ENCODE measurements around the gene TSHZ3.

The TSHZ3 gene

DNA sequence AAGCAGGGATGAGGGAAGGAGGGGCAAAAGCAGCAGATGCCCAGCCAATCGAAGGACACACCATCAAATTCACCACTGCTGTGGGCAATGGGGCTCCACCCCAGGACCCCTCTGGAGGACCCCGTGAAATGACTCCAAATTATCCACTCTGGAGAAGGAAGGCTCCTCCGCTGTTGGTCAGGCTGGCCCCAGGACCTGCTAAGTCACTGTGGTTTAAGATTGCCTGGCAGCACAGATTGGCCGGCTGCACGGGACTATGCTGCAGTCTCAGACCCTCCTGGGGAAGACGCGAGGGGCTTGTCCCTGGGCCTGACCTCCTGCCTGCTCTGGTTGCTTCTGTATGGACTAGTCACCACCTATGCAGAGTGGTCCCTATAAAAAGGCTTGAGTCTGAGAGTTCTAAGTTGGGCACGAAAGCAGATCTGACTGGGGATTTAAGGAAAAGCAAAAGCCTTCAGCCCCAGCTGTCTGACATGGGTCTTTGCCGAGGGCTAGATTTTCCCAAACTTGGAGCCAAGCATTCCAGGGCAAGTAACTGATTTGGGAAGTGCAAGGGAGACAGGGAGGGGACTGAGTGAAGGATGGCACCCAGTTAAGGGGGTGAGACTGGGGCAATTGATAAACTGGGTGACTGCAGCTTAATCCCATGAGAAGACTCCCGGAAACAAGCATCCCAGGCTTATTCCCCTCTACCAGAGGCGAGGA is 91.7 kb downstream of the TSHZ3 start:
- TF ChIP-seq, protein P1, sequence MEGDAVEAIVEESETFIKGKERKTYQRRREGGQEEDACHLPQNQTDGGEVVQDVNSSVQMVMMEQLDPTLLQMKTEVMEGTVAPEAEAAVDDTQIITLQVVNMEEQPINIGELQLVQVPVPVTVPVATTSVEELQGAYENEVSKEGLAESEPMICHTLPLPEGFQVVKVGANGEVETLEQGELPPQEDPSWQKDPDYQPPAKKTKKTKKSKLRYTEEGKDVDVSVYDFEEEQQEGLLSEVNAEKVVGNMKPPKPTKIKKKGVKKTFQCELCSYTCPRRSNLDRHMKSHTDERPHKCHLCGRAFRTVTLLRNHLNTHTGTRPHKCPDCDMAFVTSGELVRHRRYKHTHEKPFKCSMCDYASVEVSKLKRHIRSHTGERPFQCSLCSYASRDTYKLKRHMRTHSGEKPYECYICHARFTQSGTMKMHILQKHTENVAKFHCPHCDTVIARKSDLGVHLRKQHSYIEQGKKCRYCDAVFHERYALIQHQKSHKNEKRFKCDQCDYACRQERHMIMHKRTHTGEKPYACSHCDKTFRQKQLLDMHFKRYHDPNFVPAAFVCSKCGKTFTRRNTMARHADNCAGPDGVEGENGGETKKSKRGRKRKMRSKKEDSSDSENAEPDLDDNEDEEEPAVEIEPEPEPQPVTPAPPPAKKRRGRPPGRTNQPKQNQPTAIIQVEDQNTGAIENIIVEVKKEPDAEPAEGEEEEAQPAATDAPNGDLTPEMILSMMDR (IDR thresholded peaks at IDR 0.05): no peak
- TF ChIP-seq ZFX (IDR thresholded peaks at IDR 0.05; ENCODE audit: borderline replicate concordance): no peak
- H3K27ac ChIP-seq: no peak overlapping the region

DNA sequence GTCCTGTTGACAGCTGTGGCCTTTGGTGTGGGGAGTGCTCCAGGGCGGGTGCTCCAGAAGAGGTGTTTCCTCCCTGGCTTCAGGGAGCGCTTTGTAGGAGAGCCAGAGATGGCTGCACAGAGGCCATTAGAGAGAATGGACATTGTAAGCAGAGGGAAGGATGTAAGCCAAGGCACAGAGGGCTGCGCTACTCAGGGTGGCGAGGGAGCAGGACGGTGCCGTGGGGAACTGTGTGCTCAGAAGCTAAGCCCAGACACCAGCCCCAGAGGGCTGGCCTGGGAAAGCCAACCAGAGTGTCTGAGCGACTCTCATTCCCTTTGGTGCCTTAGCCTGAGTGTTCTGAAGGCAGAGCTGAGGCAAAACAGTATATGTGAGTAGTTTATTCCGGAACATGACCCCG is 92.2 kb downstream of the TSHZ3 start:
- H3K27ac ChIP-seq: no peak overlapping the region
- TF ChIP-seq ZFX (IDR thresholded peaks at IDR 0.05; ENCODE audit: borderline replicate concordance): no peak

- TF ChIP-seq, protein P1 (IDR thresholded peaks at IDR 0.05): no peak
- no peak for TF ChIP-seq ZFX (IDR thresholded peaks at IDR 0.05; ENCODE audit: borderline replicate concordance)
Observed at GRCh38 chr19:31256593-31256960, 92.7 kb downstream of the TSHZ3 start.

GRCh38 chr19:31255831-31256592 is 93.2 kb downstream of the TSHZ3 start:
- TF ChIP-seq, protein P1 (IDR thresholded peaks at IDR 0.05): no peak
- no peak for TF ChIP-seq ZFX (IDR thresholded peaks at IDR 0.05; ENCODE audit: borderline replicate concordance)
- H3K27ac ChIP-seq: no peak overlapping the region

More at GRCh38 chr19:31256593-31256960, 92.7 kb downstream of the TSHZ3 start:
- H3K27ac ChIP-seq: no peak overlapping the region

- H3K27ac ChIP-seq: no peak overlapping the region
- TF ChIP-seq ZFX (IDR thresholded peaks at IDR 0.05; ENCODE audit: borderline replicate concordance): no peak
- TF ChIP-seq, protein P1 (IDR thresholded peaks at IDR 0.05): no peak
Observed at GRCh38 chr19:31255174-31255799, 93.9 kb downstream of the TSHZ3 start.

- no peak overlapping the region for H3K27ac ChIP-seq
- TF ChIP-seq ZFX (IDR thresholded peaks at IDR 0.05; ENCODE audit: borderline replicate concordance): no peak
- TF ChIP-seq, protein P1 (IDR thresholded peaks at IDR 0.05): no peak
Observed at GRCh38 chr19:31254611-31255010, 94.6 kb downstream of the TSHZ3 start.

DNA sequence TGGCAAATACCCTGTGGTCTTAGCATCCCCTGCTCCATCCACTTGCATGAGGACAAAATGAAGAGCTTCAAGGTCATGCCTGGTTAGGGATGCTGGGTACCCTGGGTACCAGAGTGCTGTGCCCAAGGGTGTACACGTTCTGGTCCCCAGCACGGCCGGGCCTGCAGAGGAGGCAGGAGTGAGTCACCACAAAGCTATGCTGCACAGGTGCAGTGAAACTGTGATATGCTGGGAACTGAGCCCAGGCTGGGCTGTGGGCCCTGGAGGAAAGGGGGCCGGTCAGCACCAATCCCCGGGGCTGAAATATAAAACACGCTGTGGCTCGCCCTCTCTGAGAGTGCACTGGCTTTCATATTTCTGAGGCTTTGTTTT is 95.1 kb downstream of the TSHZ3 start:
- H3K27ac ChIP-seq: no peak overlapping the region
- TF ChIP-seq, protein P1 (IDR thresholded peaks at IDR 0.05): no peak
- no peak for TF ChIP-seq ZFX (IDR thresholded peaks at IDR 0.05; ENCODE audit: borderline replicate concordance)

All from 22Rv1 (cell line).